PFSK-1 (cell line): ENCODE results near the gene NT5DC1.

Source experiments
- FOXP2 ChIP-seq: optimal IDR thresholded peaks from 2 replicates; pipeline ENCODE3; 2011; ENCODE audit warnings: borderline replicate concordance, control low read depth, inconsistent platforms; ENCODE audit not compliant: insufficient read depth; ENCODE audit errors: extremely low read length, extremely low read depth
- POLR2AphosphoS5 ChIP-seq: IDR thresholded peaks from 2 replicates; pipeline ENCODE4 v1.6.1; 2012; ENCODE audit warnings: low read depth, mild to moderate bottlenecking, control low read depth, low read length, moderate library complexity
- SIN3A ChIP-seq: IDR thresholded peaks from 2 replicates; pipeline ENCODE4 v1.6.1; 2012; ENCODE audit warnings: mild to moderate bottlenecking, low read length, moderate library complexity, borderline replicate concordance; ENCODE audit not compliant: insufficient read depth
- TAF1 ChIP-seq: IDR thresholded peaks from 2 replicates; pipeline ENCODE4 v1.6.1; 2012; ENCODE audit warnings: low read length, control low read depth, borderline replicate concordance; ENCODE audit not compliant: insufficient read depth
- TF ChIP-seq, protein P1 (sequence below), 2 experiments: IDR thresholded peaks; 2 replicates each; pipeline versions ENCODE4 v1.6.1 to v1.8.0; 2011 to 2012; ENCODE audit warnings: low read depth in 2 of 2, low read length in 2 of 2, control low read depth in 1 of 2, inconsistent platforms in 1 of 2, mild to moderate bottlenecking in 1 of 2, moderate library complexity in 1 of 2; ENCODE audit not compliant: insufficient read depth in 1 of 2

DNA sequence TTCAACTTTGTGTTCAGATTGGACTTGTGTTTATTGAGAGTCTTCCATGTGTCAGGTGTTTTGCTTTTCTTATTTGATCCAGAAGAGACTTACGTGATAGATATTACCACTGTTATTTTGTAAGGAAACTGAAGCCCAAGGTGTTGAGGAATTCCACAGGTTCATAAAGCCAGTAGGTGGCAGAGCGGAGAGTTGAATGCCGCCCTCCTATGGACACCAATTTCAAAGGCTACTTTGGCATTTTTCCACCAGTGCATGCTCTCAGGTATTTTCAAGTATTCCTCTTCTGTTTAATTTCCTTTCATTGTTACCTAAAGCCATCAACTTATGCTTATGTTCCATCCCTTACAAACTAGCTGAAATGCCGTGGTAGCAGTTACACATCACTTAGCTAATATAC lies 39.3 kb downstream of the NT5DC1 start:
- TF ChIP-seq POLR2AphosphoS5 (no peak), TAF1 (no peak), FOXP2 (no peak), SIN3A (no peak)
- TF ChIP-seq, protein P1, sequence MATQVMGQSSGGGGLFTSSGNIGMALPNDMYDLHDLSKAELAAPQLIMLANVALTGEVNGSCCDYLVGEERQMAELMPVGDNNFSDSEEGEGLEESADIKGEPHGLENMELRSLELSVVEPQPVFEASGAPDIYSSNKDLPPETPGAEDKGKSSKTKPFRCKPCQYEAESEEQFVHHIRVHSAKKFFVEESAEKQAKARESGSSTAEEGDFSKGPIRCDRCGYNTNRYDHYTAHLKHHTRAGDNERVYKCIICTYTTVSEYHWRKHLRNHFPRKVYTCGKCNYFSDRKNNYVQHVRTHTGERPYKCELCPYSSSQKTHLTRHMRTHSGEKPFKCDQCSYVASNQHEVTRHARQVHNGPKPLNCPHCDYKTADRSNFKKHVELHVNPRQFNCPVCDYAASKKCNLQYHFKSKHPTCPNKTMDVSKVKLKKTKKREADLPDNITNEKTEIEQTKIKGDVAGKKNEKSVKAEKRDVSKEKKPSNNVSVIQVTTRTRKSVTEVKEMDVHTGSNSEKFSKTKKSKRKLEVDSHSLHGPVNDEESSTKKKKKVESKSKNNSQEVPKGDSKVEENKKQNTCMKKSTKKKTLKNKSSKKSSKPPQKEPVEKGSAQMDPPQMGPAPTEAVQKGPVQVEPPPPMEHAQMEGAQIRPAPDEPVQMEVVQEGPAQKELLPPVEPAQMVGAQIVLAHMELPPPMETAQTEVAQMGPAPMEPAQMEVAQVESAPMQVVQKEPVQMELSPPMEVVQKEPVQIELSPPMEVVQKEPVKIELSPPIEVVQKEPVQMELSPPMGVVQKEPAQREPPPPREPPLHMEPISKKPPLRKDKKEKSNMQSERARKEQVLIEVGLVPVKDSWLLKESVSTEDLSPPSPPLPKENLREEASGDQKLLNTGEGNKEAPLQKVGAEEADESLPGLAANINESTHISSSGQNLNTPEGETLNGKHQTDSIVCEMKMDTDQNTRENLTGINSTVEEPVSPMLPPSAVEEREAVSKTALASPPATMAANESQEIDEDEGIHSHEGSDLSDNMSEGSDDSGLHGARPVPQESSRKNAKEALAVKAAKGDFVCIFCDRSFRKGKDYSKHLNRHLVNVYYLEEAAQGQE (IDR thresholded peaks at IDR 0.05; ENCODE audit: insufficient read depth in 1 of 2, low read depth in 2 of 2, low read length in 2 of 2), result no peak
